K562 (cell line): Measurements from ENCODE around the gene SNCB. TPM values are rescaled to one million over a fixed set of nuclear protein-coding genes. Genes with fewer than 3 reads are reported as not detected.

Source experiments
- ADNP ChIP-seq: fragments of 200-800 bp; sonication (Bioruptor generic); IDR thresholded peaks from 2 replicates; pipeline ENCODE4 v1.6.1; 2016; ENCODE audit warnings: missing genetic modification characterization, missing compliant biosample characterization
- BRF1 ChIP-seq: IDR thresholded peaks from 3 replicates; pipeline ENCODE4 v1.6.1; 2011; ENCODE audit warnings: borderline replicate concordance, mild to moderate bottlenecking; ENCODE audit not compliant: insufficient read length; ENCODE audit errors: extremely low read depth
- CREBBP ChIP-seq: IDR thresholded peaks from one replicate; pipeline ENCODE4 v1.6.1; 2012; ENCODE audit warnings: low read depth, mild to moderate bottlenecking, control low read depth, inconsistent platforms, low read length
- E2F1 ChIP-seq: sonication (generic); formaldehyde crosslinking; IDR thresholded peaks from 2 replicates; pipeline ENCODE4 v1.8.1; 2023; ENCODE audit warnings: mild to moderate bottlenecking, missing genetic modification reagents, moderate library complexity
- GATAD2A ChIP-seq: fragments of 450-650 bp; IDR thresholded peaks from 2 replicates; pipeline ENCODE4 v1.6.1; 2017
- HDAC2 ChIP-seq: fragments of 450-650 bp; IDR thresholded peaks from 2 replicates; pipeline ENCODE4 v1.6.1; 2016; ENCODE audit warnings: mild to moderate bottlenecking
- JUN ChIP-seq, 2 experiments: sonication (generic) in 1 of 2; formaldehyde crosslinking in 1 of 2; IDR thresholded peaks; 2 replicates each; pipeline versions ENCODE4 v1.6.1 to v1.8.0; 2012 to 2022; ENCODE audit warnings: borderline replicate concordance in 2 of 2, mild to moderate bottlenecking in 2 of 2, improper control_type of control experiment in 1 of 2, low read depth in 1 of 2, low read length in 1 of 2, missing genetic modification reagents in 1 of 2
- KDM1A ChIP-seq, 2 experiments: fragments of 450-650 bp; IDR thresholded peaks; 2 replicates each; pipeline ENCODE4 v1.6.1; 2016; ENCODE audit warnings: mild to moderate bottlenecking in 2 of 2
- ZNF23 ChIP-seq: fragments of 250-450 bp; sonication (Bioruptor Pico); IDR thresholded peaks from 2 replicates; pipeline ENCODE4 v1.4.0; 2020; ENCODE audit warnings: mild to moderate bottlenecking
- polyA plus RNA-seq, 8 experiments: library from polyadenylated mRNA; depleted of rRNA in 4 of 8; stranded (reverse) in 5 of 8; unstranded in 3 of 8; fragments of >200 nt; fragmentation: Nextera tagmentation in 2 of 8; fragmentation: Illumina TruSeq in 1 of 8; extraction: Ambion mirVana in 2 of 8; extraction: Trizol in 1 of 8; gene quantifications; 2 replicates each; pipeline versions ENCODE4 v1.2.1 to v1.2.3, GENCODE V29; 2011 to 2014; ENCODE audit warnings: inconsistent platforms in 1 of 8, missing spikeins in 1 of 8
- total RNA-seq, 7 experiments: library from RNA; depleted of rRNA in 6 of 7; stranded (reverse); fragments of >200 nt in 6 of 7; fragmentation: Illumina TruSeq in 2 of 7; extraction: Trizol in 2 of 7; gene quantifications; 2 replicates each; pipeline versions ENCODE4 v1.2.1 to v1.2.3, GENCODE V29; 2011 to 2021; ENCODE audit warnings: low replicate concordance in 1 of 7
- TF ChIP-seq, protein P1 (sequence below): sonication (generic); formaldehyde crosslinking; IDR thresholded peaks from 2 replicates; pipeline ENCODE4 v1.8.1; 2022; ENCODE audit warnings: missing genetic modification reagents
- TF ChIP-seq, protein P2 (sequence below): sonication (generic); formaldehyde crosslinking; IDR thresholded peaks from 2 replicates; pipeline ENCODE4 v1.8.0; 2022; ENCODE audit warnings: missing genetic modification reagents, mild to moderate bottlenecking, moderate library complexity, borderline replicate concordance
- TF ChIP-seq, protein P3 (sequence below): fragments of 450-650 bp; IDR thresholded peaks from 2 replicates; pipeline ENCODE4 v1.6.1; 2016; ENCODE audit warnings: mild to moderate bottlenecking, moderate library complexity

Gene SNCB
- total and polyA plus RNA-seq, 9 of the 15 experiments (the other 6 are each of a cell fraction or from before 2014, with no cell fraction given) = not detected

GRCh38 chr5:176647030-176647842 is 16.9 kb upstream of the SNCB start, which contains the start of gene TSPAN17 (continued):
- TF ChIP-seq HDAC2 (no peak), KDM1A (IDR thresholded peaks at IDR 0.05) (no peak), E2F1 (CRISPR knock-in tag) (peak; percentile 70; the same call in 1 of the 2 replicates), CREBBP (no peak), ZNF23 (CRISPR knock-in tag) (no peak), JUN (IDR thresholded peaks at IDR 0.05; ENCODE audit: borderline replicate concordance, low read depth, low read length) (no peak), JUN (CRISPR knock-in tag; IDR thresholded peaks at IDR 0.05; ENCODE audit: borderline replicate concordance) (no peak), BRF1 (no peak), GATAD2A (no peak), ADNP (tag) (no peak)
- TF ChIP-seq, protein P1, sequence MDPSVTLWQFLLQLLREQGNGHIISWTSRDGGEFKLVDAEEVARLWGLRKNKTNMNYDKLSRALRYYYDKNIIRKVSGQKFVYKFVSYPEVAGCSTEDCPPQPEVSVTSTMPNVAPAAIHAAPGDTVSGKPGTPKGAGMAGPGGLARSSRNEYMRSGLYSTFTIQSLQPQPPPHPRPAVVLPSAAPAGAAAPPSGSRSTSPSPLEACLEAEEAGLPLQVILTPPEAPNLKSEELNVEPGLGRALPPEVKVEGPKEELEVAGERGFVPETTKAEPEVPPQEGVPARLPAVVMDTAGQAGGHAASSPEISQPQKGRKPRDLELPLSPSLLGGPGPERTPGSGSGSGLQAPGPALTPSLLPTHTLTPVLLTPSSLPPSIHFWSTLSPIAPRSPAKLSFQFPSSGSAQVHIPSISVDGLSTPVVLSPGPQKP = no peak
- TF ChIP-seq, protein P2, sequence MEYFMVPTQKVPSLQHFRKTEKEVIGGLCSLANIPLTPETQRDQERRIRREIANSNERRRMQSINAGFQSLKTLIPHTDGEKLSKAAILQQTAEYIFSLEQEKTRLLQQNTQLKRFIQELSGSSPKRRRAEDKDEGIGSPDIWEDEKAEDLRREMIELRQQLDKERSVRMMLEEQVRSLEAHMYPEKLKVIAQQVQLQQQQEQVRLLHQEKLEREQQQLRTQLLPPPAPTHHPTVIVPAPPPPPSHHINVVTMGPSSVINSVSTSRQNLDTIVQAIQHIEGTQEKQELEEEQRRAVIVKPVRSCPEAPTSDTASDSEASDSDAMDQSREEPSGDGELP (CRISPR knock-in tag) = peak; percentile 61; the same call in 1 of the 2 replicates
- TF ChIP-seq, protein P3, sequence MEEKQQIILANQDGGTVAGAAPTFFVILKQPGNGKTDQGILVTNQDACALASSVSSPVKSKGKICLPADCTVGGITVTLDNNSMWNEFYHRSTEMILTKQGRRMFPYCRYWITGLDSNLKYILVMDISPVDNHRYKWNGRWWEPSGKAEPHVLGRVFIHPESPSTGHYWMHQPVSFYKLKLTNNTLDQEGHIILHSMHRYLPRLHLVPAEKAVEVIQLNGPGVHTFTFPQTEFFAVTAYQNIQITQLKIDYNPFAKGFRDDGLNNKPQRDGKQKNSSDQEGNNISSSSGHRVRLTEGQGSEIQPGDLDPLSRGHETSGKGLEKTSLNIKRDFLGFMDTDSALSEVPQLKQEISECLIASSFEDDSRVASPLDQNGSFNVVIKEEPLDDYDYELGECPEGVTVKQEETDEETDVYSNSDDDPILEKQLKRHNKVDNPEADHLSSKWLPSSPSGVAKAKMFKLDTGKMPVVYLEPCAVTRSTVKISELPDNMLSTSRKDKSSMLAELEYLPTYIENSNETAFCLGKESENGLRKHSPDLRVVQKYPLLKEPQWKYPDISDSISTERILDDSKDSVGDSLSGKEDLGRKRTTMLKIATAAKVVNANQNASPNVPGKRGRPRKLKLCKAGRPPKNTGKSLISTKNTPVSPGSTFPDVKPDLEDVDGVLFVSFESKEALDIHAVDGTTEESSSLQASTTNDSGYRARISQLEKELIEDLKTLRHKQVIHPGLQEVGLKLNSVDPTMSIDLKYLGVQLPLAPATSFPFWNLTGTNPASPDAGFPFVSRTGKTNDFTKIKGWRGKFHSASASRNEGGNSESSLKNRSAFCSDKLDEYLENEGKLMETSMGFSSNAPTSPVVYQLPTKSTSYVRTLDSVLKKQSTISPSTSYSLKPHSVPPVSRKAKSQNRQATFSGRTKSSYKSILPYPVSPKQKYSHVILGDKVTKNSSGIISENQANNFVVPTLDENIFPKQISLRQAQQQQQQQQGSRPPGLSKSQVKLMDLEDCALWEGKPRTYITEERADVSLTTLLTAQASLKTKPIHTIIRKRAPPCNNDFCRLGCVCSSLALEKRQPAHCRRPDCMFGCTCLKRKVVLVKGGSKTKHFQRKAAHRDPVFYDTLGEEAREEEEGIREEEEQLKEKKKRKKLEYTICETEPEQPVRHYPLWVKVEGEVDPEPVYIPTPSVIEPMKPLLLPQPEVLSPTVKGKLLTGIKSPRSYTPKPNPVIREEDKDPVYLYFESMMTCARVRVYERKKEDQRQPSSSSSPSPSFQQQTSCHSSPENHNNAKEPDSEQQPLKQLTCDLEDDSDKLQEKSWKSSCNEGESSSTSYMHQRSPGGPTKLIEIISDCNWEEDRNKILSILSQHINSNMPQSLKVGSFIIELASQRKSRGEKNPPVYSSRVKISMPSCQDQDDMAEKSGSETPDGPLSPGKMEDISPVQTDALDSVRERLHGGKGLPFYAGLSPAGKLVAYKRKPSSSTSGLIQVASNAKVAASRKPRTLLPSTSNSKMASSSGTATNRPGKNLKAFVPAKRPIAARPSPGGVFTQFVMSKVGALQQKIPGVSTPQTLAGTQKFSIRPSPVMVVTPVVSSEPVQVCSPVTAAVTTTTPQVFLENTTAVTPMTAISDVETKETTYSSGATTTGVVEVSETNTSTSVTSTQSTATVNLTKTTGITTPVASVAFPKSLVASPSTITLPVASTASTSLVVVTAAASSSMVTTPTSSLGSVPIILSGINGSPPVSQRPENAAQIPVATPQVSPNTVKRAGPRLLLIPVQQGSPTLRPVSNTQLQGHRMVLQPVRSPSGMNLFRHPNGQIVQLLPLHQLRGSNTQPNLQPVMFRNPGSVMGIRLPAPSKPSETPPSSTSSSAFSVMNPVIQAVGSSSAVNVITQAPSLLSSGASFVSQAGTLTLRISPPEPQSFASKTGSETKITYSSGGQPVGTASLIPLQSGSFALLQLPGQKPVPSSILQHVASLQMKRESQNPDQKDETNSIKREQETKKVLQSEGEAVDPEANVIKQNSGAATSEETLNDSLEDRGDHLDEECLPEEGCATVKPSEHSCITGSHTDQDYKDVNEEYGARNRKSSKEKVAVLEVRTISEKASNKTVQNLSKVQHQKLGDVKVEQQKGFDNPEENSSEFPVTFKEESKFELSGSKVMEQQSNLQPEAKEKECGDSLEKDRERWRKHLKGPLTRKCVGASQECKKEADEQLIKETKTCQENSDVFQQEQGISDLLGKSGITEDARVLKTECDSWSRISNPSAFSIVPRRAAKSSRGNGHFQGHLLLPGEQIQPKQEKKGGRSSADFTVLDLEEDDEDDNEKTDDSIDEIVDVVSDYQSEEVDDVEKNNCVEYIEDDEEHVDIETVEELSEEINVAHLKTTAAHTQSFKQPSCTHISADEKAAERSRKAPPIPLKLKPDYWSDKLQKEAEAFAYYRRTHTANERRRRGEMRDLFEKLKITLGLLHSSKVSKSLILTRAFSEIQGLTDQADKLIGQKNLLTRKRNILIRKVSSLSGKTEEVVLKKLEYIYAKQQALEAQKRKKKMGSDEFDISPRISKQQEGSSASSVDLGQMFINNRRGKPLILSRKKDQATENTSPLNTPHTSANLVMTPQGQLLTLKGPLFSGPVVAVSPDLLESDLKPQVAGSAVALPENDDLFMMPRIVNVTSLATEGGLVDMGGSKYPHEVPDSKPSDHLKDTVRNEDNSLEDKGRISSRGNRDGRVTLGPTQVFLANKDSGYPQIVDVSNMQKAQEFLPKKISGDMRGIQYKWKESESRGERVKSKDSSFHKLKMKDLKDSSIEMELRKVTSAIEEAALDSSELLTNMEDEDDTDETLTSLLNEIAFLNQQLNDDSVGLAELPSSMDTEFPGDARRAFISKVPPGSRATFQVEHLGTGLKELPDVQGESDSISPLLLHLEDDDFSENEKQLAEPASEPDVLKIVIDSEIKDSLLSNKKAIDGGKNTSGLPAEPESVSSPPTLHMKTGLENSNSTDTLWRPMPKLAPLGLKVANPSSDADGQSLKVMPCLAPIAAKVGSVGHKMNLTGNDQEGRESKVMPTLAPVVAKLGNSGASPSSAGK = no peak
